GM12892 (cell line): ENCODE data around the gene SNCA.

Experiments used
- POLR2A ChIP-seq: IDR thresholded peaks from 2 replicates; pipeline ENCODE4 v1.6.1; 2011; ENCODE audit warnings: low read depth, low read length, control low read depth
- POLR2AphosphoS5 ChIP-seq: IDR thresholded peaks from 2 replicates; pipeline ENCODE4 v1.6.1; 2011; ENCODE audit warnings: low read depth, low read length, control low read depth
- TAF1 ChIP-seq: IDR thresholded peaks from 2 replicates; pipeline ENCODE4 v1.6.1; 2011; ENCODE audit warnings: low read depth, mild to moderate bottlenecking, control low read depth, low read length, borderline replicate concordance

DNA sequence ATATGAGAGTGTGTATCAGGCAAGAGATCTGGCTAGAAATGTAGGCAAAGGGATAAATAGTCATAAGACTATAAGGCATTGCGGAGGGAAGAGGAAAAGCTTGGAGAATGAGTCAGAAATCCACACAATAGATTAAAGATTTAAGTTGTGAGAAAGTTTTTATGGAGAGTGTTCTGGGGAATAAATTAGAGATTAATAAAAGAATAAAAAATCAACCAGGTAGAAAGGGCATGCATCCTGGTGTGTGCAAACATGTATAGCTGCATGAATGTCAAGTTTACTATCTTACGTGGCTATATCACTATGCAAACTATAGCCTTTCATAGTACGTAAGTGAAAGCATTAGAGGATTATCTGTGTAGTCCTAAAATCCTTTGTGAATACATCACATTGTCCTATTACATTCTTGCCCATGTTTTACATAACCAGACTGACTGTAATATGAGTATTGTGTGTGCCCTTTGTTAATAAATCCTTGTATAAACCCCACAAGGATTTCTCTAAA, 36.9 kb downstream of the SNCA start:
- no peak for TF ChIP-seq TAF1
- no peak for TF ChIP-seq POLR2AphosphoS5
- no peak for TF ChIP-seq POLR2A
